K562 treated with DMSO at 1 percent for 12 hours (cell line): Measurements from ENCODE around the gene LPAR1. TPM values are rescaled to one million over a fixed set of nuclear protein-coding genes. Genes with fewer than 3 reads are reported as not detected.

Source experiments
- total RNA-seq: library from RNA; unstranded; fragments of 300-600 nt; gene quantifications from 2 replicates; pipeline ENCODE4 v1.2.3, GENCODE V29; 2022; ENCODE audit not compliant: insufficient read depth

The LPAR1 gene, protein sequence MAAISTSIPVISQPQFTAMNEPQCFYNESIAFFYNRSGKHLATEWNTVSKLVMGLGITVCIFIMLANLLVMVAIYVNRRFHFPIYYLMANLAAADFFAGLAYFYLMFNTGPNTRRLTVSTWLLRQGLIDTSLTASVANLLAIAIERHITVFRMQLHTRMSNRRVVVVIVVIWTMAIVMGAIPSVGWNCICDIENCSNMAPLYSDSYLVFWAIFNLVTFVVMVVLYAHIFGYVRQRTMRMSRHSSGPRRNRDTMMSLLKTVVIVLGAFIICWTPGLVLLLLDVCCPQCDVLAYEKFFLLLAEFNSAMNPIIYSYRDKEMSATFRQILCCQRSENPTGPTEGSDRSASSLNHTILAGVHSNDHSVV
- total RNA-seq: not detected in 2 replicates

DNA sequence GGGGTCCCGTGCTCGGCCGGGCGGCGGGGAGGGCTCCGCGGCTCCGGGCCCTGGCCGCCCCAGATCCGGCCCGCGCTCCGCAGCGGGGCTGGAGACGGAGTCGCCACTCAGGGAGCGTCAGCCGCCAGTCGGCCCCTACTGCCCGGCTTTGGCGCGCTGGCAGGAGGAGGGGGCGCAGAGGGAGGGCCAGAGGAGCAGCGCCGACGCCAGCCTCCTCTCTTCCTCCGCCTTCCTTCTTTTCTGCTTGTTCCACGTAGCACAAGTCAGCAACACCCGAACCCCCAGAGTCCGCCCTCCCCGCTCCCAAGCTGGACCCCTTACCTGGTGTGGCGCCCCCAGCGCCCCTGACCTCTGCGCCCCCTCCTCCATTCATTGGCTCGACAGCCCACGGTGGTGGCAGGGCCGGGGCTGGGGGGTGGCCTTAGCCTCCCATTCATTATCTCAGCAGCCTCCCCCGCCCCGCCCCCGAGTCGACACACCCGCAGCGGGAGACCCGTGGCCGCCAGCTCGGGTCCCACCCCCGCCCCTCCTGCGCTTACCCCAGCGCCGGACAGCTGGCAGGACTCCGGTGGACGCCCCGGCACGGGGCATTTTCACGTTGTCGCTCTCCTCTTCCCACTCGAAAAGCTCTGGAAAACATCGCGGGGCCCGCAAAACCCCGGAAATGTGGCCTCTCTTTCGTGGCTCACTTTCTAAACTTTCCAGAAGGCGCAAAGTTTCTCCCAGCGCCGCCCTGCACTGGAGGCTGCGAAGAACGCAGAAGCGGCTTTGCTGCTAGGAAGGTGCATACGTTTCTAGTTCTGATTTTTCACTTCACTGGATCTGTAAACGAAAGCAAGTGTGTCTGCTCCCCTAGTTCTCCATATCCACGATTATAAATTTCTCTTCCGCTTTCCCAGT lies at the start of gene LPAR1:
LPAR1 (minus strand) TSS at position 140 of the 900 bp plus-strand sequence. CDS start 66,353 bp downstream, outside the sequence.

